Activated CD4-positive, alpha-beta T cell treated with anti-CD3 and anti-CD28 coated beads, Interleukin-2, Interleukin-4, amounts not matched to agents 100 ng/mL and 50 ng/mL, durations not matched to agents 16 hours and 8 hours (primary cell): Measurements from ENCODE around the gene CD58.

Experiments
- DNase-seq: peaks from one replicate; pipeline ENCODE4 v3.0.0-alpha.2; 2020; ENCODE audit warnings: low spot score

Gene CD58

GRCh38 chr1:116491700-116492357 is 79.0 kb downstream of the CD58 start:
- DNase-seq: no peak

DNA sequence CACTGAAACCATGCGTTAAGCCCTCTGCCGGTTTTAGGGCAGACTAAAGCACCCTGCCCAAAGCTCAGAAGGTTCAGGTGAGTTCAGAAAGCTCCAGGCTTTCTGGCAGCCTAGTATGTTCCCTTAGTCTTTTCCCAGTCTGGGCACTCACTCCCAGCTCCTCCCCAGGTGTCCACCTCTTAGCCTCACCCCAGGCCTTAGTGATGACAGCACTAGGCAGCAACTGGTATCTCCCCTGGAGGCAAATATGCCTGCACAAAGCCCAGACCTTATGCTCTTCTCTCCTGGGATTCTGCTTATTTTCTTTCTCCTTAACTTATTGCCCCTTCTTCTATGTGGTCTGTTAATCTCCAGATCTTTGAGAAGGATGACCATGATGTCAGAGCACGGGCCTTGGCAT is 80.2 kb downstream of the CD58 start:
- DNase-seq: no peak

GRCh38 chr1:116489231-116489697 is 81.6 kb downstream of the CD58 start:
- DNase-seq: peak; percentile 62

- DNase-seq: no peak
Measured at GRCh38 chr1:116488071-116488470, 82.8 kb downstream of the CD58 start.

DNA sequence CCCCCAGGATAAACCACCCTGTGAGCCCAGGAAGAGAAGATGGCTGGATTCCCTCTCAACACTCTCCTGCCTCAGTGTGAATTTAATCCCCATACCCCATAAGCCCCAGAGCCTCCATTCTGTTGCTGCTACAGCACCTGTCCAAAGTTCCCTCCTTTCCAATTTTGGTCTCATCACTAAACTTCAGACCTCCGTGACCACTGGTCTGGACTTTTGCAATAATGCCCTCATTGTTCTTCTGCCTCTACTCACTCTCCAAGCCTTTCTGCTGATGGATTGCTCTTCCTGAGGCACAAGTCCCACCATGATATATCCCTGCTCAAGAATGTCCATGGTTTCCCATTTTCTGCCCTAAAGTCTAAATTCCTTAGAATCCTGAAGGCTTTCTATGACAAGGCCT is 83.2 kb downstream of the CD58 start:
- DNase-seq: no peak

- no peak for DNase-seq
Measured at GRCh38 chr1:116487031-116487430, 83.8 kb downstream of the CD58 start.

GRCh38 chr1:116486424-116486823 is 84.4 kb downstream of the CD58 start:
- no peak for DNase-seq

DNA sequence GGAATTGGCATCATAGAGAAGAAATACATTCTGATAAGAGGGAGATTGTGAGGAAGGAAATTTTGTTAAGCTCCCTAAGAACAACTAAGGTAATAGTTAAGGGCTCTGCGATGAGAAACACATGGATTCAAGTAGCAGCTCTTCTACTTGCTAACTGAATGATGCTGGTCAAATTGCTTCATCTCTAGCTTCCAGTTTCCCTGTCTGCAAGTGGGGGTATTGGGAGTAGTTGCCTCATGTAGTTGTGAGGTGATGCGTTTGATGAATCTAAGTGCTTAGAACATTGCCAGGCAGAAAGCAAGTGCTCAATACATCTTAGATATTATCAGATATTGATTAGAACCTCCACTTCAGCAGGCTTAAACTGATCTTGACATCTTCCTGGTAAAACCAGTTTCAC is 84.8 kb downstream of the CD58 start:
- no peak for DNase-seq

DNA sequence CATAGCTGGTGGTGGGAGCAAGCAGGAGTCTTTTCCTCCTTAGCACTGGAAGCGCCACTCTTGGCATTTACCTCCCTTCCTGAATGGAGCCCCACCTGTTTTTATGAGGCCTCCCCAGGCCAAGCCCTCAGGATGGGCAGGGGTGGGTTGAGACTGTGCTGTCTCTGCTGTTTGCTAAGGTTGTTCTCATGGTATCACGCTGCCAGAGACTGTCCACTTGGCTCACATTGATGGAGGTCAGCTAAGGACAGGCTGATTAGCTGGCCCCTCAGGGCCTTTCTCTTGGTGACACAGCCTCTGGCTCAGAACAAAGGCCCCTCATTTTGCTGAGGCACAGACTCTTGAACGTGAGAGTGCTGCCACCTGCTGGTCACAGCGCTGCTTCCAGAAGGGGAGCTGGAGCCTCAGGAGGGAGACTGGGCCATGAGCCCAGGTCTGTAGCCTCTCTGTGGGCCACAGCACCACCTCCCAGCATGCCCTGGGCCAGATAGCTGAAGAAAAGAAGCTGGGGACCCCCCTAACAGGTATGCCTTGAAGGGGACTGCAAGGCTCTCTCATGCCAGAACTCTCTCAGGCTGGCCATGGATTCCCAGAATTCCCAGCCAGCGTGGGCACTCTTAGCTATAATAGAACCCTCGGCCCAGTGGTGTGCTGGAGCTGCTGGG is 85.6 kb downstream of the CD58 start:
- peak; percentile 87 for DNase-seq

DNA sequence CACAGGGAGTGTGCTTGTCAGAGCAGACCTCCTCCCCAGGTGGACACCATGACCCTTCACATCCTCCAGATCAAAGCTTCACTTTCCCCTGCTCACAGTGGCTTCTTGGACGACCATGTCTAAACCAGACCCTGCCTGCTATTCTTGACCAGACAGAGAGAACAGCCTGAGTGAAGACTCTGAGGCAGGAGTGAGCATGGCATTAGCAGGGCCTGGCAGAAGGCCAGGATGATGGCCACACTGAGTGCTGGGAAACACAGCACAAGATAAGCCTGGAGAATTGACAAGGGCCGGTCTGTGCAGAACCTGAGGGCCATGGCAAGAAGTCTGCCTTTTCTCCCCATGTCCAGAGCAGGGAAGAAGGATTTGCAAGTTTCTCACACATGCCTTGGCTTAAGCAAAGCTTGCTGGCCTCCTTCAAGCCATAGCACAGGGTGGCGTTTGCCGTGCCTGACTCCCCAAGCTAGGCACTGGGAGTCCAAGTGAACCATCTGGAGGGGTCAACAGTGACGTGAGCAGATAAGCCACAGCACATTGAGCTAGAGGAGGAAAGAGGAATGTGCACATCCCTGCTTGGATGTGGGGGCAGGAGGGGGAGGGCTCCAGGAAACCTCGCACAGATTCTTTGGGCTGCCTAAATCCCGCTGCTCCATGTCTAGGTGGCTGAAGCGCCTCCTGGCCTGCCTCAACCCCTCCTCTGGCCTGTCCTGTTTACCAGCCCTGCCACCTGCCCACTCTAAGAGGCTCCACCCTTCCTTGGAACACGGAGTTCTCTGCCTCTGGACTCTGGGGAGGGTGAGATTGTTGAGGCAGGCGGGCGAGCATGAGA is 87.1 kb downstream of the CD58 start:
- no peak for DNase-seq

GRCh38 chr1:116482490-116482889 is 88.3 kb downstream of the CD58 start:
- no peak for DNase-seq

DNA sequence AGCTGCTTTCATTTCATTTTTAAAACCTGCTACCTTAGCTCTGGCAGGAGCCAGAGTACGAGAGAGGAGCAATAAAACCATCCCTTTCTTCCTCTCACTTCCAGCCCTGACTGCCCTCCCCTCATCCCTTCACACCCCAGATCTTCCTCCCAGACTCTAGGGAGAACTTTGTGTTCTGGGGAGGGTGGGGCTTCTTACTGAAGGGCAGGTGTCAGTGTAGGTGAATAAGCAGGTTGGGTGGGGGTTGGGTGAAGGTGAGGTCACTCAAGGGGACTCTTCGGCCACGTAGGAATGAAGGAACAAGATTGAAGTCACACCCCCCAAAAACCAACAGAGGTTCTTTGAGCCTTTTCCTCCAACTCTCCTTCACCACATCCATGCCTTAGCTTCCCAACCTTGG is 88.9 kb downstream of the CD58 start:
- no peak for DNase-seq

GRCh38 chr1:116478621-116479020 is 92.2 kb downstream of the CD58 start:
- no peak for DNase-seq

DNA sequence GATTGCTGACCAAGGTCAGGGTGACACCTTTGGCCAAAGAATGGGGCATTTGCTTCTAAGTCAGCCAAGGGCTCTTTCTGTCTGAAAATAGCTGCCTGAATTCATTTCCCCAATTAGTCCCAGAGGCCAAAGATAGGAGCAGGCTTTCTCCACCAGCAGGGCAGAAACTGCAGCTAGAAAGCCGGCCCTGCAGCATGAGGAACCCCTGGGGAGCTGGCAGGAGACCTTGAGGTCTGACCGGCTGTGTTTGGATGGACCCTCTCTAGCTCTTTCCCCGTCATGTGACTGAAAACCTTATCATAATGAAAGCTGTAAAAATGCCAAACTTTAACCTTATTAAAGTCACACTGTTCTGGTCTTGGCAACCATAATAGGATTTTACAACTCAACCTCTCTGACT is 93.4 kb downstream of the CD58 start:
- DNase-seq: no peak

DNA sequence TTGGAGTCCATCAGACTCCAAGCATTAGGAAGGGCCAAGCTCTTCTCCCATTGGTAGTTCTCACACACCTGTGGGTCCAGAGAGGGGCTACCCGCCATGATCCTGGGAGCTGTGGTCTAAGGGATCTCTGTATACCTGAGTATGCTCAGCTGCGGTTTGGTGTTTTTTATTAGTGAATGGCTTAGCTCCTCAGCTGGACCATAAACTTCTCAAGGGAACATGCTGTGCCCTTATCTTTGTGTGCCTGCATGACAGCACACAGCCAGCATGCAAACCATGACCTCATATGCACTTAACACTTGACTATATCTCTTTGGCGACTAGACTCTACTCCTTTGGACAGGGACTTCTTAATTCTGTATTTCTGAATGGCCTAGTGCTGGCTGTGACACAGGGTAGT is 94.5 kb downstream of the CD58 start:
- DNase-seq: no peak

DNA sequence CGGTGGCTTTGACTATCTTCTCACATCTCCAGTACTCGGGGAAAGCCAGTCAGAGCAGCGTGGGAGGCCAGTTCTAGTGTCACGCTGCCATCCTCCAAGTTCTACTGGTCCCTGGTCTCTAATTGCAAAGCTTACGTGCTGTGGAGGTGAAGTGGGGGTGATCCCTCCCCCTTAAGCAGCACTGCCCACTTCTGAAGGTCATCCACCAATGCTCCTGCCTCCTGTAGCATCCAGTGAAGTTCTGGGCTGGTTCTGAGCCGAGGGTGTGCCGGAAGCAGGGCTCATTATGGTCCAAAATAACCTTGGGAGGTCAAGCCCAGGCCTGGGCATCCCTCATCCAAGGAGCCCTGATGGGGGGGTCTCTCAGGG is 95.0 kb downstream of the CD58 start:
- DNase-seq: no peak

DNA sequence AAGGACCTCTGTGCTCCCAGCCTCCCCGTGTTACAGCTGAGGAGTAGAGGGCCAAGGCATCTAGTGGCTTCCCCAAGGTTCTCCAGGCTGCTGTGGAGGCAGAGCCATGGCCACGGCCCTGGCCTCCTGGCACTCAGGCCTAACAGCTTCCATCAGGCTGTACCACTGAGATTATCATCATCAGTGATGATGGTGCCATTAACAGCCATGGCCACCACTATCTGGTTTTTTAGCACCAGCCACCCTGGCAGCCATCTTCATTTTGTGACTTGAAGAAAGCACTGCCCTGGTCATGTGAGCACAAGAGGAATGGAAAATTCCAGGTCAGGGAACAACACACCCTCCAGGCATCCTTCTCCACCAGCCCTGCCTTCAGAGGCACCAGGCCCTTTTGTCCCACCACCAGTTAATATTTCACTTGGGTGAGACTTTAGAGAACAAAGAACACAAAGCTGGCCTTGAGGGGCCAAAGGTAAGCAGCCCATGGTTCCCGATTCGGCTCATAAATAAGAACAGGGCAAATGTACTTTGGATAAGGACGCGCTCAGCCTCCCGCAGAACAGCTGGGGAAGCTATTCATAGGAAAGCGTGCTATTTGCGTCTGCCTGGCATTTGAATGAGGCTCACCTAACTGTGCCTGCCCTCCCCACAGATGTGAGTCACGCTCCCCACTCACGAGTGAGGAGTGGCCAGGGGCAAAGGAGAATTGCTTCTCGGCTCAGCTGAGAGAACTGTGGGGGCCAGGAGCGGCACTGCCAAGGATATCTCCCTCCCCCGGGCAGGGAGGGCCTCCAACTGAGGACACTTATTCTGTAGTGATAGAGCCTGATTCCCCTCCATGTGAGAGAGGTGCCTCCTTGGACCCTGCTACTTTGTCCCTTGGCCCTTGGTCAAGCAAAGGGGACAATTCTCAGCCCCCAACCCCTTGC is 95.6 kb downstream of the CD58 start:
- no peak for DNase-seq

DNA sequence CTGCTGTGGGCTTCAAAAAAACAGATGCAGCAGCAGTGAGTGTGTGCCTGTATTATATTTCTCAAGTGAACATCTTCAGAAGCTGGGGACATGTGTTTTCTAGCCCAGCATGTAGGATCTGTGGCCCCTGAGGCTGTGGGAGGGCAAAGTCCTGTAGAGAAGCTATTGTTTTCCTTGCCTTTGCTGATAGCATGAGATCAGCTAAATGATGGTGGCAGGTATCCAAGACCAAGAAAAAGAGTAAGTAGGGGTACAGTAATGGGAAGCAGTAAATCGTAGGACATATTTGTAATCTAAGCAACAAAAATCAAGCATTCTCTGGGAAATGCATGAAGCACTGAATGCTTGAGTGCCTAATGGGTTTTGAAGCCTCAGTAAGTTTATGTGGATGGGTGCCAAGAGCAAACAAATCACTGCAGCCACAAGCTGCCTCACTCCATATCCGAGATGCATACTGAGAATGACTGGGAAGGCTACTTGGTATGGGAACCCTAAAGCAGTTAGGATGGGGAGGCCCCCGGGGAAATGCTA is 98.3 kb downstream of the CD58 start:
- DNase-seq: no peak

GRCh38 chr1:116471241-116471640 is 99.6 kb downstream of the CD58 start:
- DNase-seq: no peak

GRCh38 chr1:116470671-116471070 is 100.2 kb downstream of the CD58 start:
- no peak for DNase-seq

- DNase-seq: no peak
Measured at GRCh38 chr1:116466810-116467557, 103.8 kb downstream of the CD58 start.
